Lower lobe of right lung (tissue), 2 donors: ENCODE data around the gene RUFY2. TPM values are rescaled to one million over a fixed set of nuclear protein-coding genes. Genes with fewer than 3 reads are reported as not detected.

ENCODE experiments used
- ATAC-seq, 2 donors: fragments of 200-7000 bp; cut with Tn5 transposase; one replicate each; pipeline ENCODE4 v1.9.1; 2020 to 2022; ENCODE audit warnings: mild to moderate bottlenecking in 2 of 2, moderate library complexity in 2 of 2
- DNase-seq: peaks from one replicate; pipeline ENCODE4 v3.0.0-alpha.2; 2020
- H3K27ac ChIP-seq: fragments of 200-600 bp; one replicate; pipeline ENCODE4 v1.8.0; 2022
- H3K27me3 ChIP-seq: fragments of 200-600 bp; one replicate; pipeline ENCODE4 v1.8.0; 2022; ENCODE audit warnings: low read depth
- H3K36me3 ChIP-seq: fragments of 200-600 bp; one replicate; pipeline ENCODE4 v1.8.0; 2022; ENCODE audit warnings: mild to moderate bottlenecking
- H3K4me1 ChIP-seq: fragments of 200-600 bp; one replicate; pipeline ENCODE4 v1.8.0; 2022
- H3K4me3 ChIP-seq: fragments of 200-600 bp; one replicate; pipeline ENCODE4 v1.8.0; 2022; ENCODE audit warnings: mild to moderate bottlenecking
- H3K9me3 ChIP-seq: fragments of 200-600 bp; one replicate; pipeline ENCODE4 v1.8.0; 2022
- CTCF ChIP-seq: fragments of 200-600 bp; IDR thresholded peaks from one replicate; pipeline ENCODE4 v1.8.0; 2022; ENCODE audit warnings: antibody characterized with exemption, mild to moderate bottlenecking
- intact Hi-C: fragments of 100-400 bp; cut with DNase I; formaldehyde crosslinking; loops from one replicate; pipeline ENCODE4 v1.11.0; 2022
- total RNA-seq: library from RNA; stranded (reverse); fragmentation: NEBNext Ultra II Directional; extraction: Animal tissue kit (Norgen Biotek cat#: 25700); gene quantifications from one replicate; pipeline ENCODE4 v1.2.1, GENCODE V29; 2021
- donor health status: DM: no; HTN: yes; CAD: no; lungs with severe emphysema.

Gene RUFY2
- total RNA-seq, 1 donor from 2014 or later, result 24.8 TPM

GRCh38 chr10:68334672-68335467 lies 72.2 kb downstream of the RUFY2 start:
- peaks cover 24% of the 10 kb centered on the region for H3K36me3 ChIP-seq
- H3K27ac ChIP-seq, result no peak overlapping the region
- H3K4me1 ChIP-seq, result peaks cover 59% of the 10 kb centered on the region
- intact Hi-C loops, result no loop called here
- peak overlapping the region; percentile 85 for H3K4me3 ChIP-seq
- DNase-seq (no peak), ATAC-seq (no peak)
- no peaks in the 10 kb centered on the region for H3K27me3 ChIP-seq
- H3K9me3 ChIP-seq, result no peaks in the 10 kb centered on the region
- no peak for TF ChIP-seq CTCF

- no peak for DNase-seq
- ATAC-seq, result no peak
- no peak for TF ChIP-seq CTCF
- Histone ChIP-seq H3K4me1 (peaks cover 68% of the 10 kb centered on the region), H3K27me3 (no peaks in the 10 kb centered on the region), H3K9me3 (no peaks in the 10 kb centered on the region), H3K4me3 (peak overlapping the region; percentile 85), H3K27ac (peak overlapping the region; percentile 99), H3K36me3 (peaks cover 13% of the 10 kb centered on the region)
- intact Hi-C loops, result no loop called here
These were observed 73.3 kb downstream of the RUFY2 start for GRCh38 chr10:68333440-68334431.

GRCh38 chr10:68333058-68333395 lies 74.0 kb downstream of the RUFY2 start:
- DNase-seq (no peak), ATAC-seq (no peak)
- Histone ChIP-seq H3K4me1 (peaks cover 68% of the 10 kb centered on the region), H3K27me3 (no peaks in the 10 kb centered on the region), H3K4me3 (peak overlapping the region; percentile 85), H3K27ac (peak overlapping the region; percentile 99), H3K9me3 (no peaks in the 10 kb centered on the region), H3K36me3 (peaks cover 6% of the 10 kb centered on the region)
- intact Hi-C loops, result no loop called here
- TF ChIP-seq CTCF, result no peak

- ATAC-seq (peak; percentile 55 to 62), DNase-seq (peak; percentile 81)
- Histone ChIP-seq H3K4me1 (peaks cover 66% of the 10 kb centered on the region), H3K27me3 (no peaks in the 10 kb centered on the region), H3K36me3 (peaks cover 5% of the 10 kb centered on the region), H3K9me3 (no peaks in the 10 kb centered on the region), H3K27ac (peak within 1 kb of the TSS; percentile 99), H3K4me3 (peak within 1 kb of the TSS; percentile 85)
- peak; percentile 39 for TF ChIP-seq CTCF
- intact Hi-C loops, result no loop called here
These were observed 74.6 kb downstream of the RUFY2 start, which contains the start of gene PBLD for GRCh38 chr10:68332259-68333057. Gene PBLD, minus strand, starts transcription at chr10:68332928. Its CDS starts 26,084 bp downstream, at chr10:68306844.
